GM10248 (cell line): ENCODE results near the gene ARL16.

Experiments
- CTCF ChIA-PET: fragments of 300-600 bp; sonication (Branson Sonifier 250); formaldehyde crosslinking; extraction: SDS; loops from one replicate; lab custom pipeline; 2021; ENCODE audit warnings: antibody characterized with exemption; lab: Yijun Ruan, JAX
- POLR2A ChIA-PET: fragments of 350-650 bp; sonication (Branson Sonifier 250); formaldehyde crosslinking; extraction: SDS; loops from one replicate; lab custom pipeline; 2020; ENCODE audit warnings: antibody characterized with exemption; lab: Yijun Ruan, JAX
- DNase-seq: peaks from one replicate; pipeline ENCODE4 v3.0.0; 2012; ENCODE audit errors: extremely low spot score
- CTCF ChIP-seq: IDR thresholded peaks from 2 replicates; pipeline ENCODE4 v1.5.1; 2012; ENCODE audit warnings: mild to moderate bottlenecking, low read depth; ENCODE audit errors: extremely low read depth, missing control alignments, control extremely low read depth

The ARL16 gene

GRCh38 chr17:81707725-81708646 is 24.4 kb upstream of the ARL16 start:
- POLR2A ChIA-PET = no interaction called here
- CTCF ChIA-PET = interaction anchor here (1.5 kb wide), 1 partner anchor 24 kb away, joined by 3 read pairs; the partner anchor contains the start of genes ARL16 and HGS
- TF ChIP-seq CTCF = no peak
- DNase-seq = no peak

- ChIA-PET CTCF (interaction anchor here (0.9 to 1.5 kb wide), 2 partner anchors 23 to 32 kb away, joined by 3 read pairs; partner anchors contain the start of genes ARL16 and HGS), POLR2A (interaction anchor here (1.5 kb wide), 1 partner anchor 23 kb away, joined by 3 read pairs; the partner anchor contains the start of genes ARL16 and HGS)
- no peak for TF ChIP-seq CTCF
- no peak for DNase-seq
These were observed 23.4 kb upstream of the ARL16 start for GRCh38 chr17:81706757-81707624.

GRCh38 chr17:81706232-81706611 is 22.6 kb upstream of the ARL16 start:
- POLR2A ChIA-PET = interaction anchor here (1.5 kb wide), 1 partner anchor 23 kb away, joined by 3 read pairs; the partner anchor contains the start of genes ARL16 and HGS
- no peak for TF ChIP-seq CTCF
- CTCF ChIA-PET = no interaction called here
- no peak for DNase-seq

- ChIA-PET POLR2A (interaction anchor here (1.5 kb wide), 1 partner anchor 22 kb away, joined by 3 read pairs; the partner anchor contains the start of genes ARL16 and HGS), CTCF (no interaction called here)
- no peak for TF ChIP-seq CTCF
- DNase-seq = no peak
These were observed 22.1 kb upstream of the ARL16 start for GRCh38 chr17:81705518-81706231.

- ChIA-PET CTCF (interaction anchor here (0.9 to 2.8 kb wide), 3 partner anchors 19 to 38 kb away, joined by 3 to 12 read pairs (median 3); partner anchors contain the start of genes ARL16, CCDC137, HGS and OXLD1), POLR2A (interaction anchor here (1.0 kb wide), 2 partner anchors 9 to 10 kb away, joined by 3 to 4 read pairs; no protein-coding TSS in a partner anchor)
- no peak for TF ChIP-seq CTCF
- DNase-seq = no peak
These were observed 20.4 kb upstream of the ARL16 start for GRCh38 chr17:81703747-81704654.
